Left cardiac atrium (tissue), 4 donors: ENCODE results near the gene ST8SIA6. TPM values are rescaled to one million over a fixed set of nuclear protein-coding genes. Genes with fewer than 3 reads are reported as not detected.
A peak's percentile ranks its signal among the peaks of the same experiment; 100 is the strongest.

Experiments used
- ATAC-seq, 2 donors: fragments of 200-7000 bp; cut with Tn5 transposase; one replicate each; pipeline ENCODE4 v1.9.1; 2020; ENCODE audit warnings: mild to moderate bottlenecking in 2 of 2, moderate library complexity in 2 of 2
- DNase-seq: peaks from one replicate; pipeline ENCODE4 v3.0.0-alpha.2; 2020
- intact Hi-C, 2 donors: fragments of 100-400 bp; cut with DNase I; formaldehyde crosslinking; loops; one replicate each; pipeline versions ENCODE4 v1.14.1 to v1.15.1; 2022 to 2023
- total RNA-seq, 2 donors: library from RNA; stranded (reverse); fragmentation: NEBNext Ultra II Directional; extraction: Animal tissue kit (Norgen Biotek cat#: 25700); gene quantifications; one replicate each; pipeline ENCODE4 v1.2.1, GENCODE V29; 2021
- donor health status: DM: no; HTN: yes; CAD: no.
- donor health status: DM: no; HTN: yes; CAD: no; lungs with severe emphysema.
- donor health status: DM: yes; HTN: yes; CAD: no.
- donor health status: Dilated cardiomyopathy.

ST8SIA6 gene
- total RNA-seq, 2 donors from 2014 or later: 3.6 to 11.0 TPM

- intact Hi-C loops: no loop called here
- no peak for ATAC-seq
- DNase-seq: no peak
Measured at GRCh38 chr10:17307123-17307522, 147.3 kb downstream of the ST8SIA6 start.

GRCh38 chr10:17292375-17292774, 162.0 kb downstream of the ST8SIA6 start:
- intact Hi-C loops: no loop called here
- ATAC-seq (no peak), DNase-seq (no peak)

- DNase-seq: no peak
- intact Hi-C loops: no loop called here
- ATAC-seq: peak in 1 of 2 donors; percentile 40
Measured at GRCh38 chr10:17290226-17290625, 164.2 kb downstream of the ST8SIA6 start.

- DNase-seq (no peak), ATAC-seq (no peak)
- intact Hi-C loops: no loop called here
Measured at GRCh38 chr10:17289763-17290162, 164.6 kb downstream of the ST8SIA6 start.

- DNase-seq (no peak), ATAC-seq (no peak)
- intact Hi-C loops: no loop called here
Measured at GRCh38 chr10:17286562-17287550, 167.5 kb downstream of the ST8SIA6 start.

GRCh38 chr10:17282311-17282710, 172.1 kb downstream of the ST8SIA6 start:
- no peak for ATAC-seq
- no peak for DNase-seq
- intact Hi-C loops: no loop called here

GRCh38 chr10:17278607-17279240, 175.7 kb downstream of the ST8SIA6 start:
- DNase-seq: no peak
- no peak for ATAC-seq
- intact Hi-C loops: no loop called here

- intact Hi-C loops: no loop called here
- ATAC-seq: no peak
- DNase-seq: no peak
Measured at GRCh38 chr10:17276756-17277424, 177.5 kb downstream of the ST8SIA6 start.

- ATAC-seq: peak in 1 of 2 donors; percentile 24
- no peak for DNase-seq
- intact Hi-C loops: no loop called here
Measured at GRCh38 chr10:17273403-17273802, 181.0 kb downstream of the ST8SIA6 start.

- ATAC-seq (no peak), DNase-seq (no peak)
- intact Hi-C loops: no loop called here
Measured at GRCh38 chr10:17272648-17273047, 181.7 kb downstream of the ST8SIA6 start.

Other genes starting within 250 kb of the ST8SIA6 start
- 1,000 to 10,000 TPM in 1 of 2 donors, 100 to 1,000 TPM in 1; 934 to 1,097 TPM for gene VIM, start 226.4 kb downstream of the ST8SIA6 start, total RNA-seq
- gene HACD1, start 162.8 kb upstream of the ST8SIA6 start, total RNA-seq: 100 to 1,000 TPM; 104 to 151 TPM
- 10 to 100 TPM; 17.3 to 27.5 TPM for gene STAM, start 189.6 kb upstream of the ST8SIA6 start, total RNA-seq